ENCODE results near the gene ZNF226. TPM values are rescaled to one million over a fixed set of nuclear protein-coding genes. Genes with fewer than 3 reads are reported as not detected.

Gene ZNF226
- total RNA-seq, 6 experiments from 2014 or later: 20.8 to 25.7 (median 22.6) TPM

- Mint-ChIP-seq H3K27me3 (ENCODE audit: insufficient read depth) (peaks cover 2% of the 10 kb centered on the region; the same call in 1 of the 2 replicates), H3K4me1 (ENCODE audit: low read depth) (no peaks in the 10 kb centered on the region), H3K27ac (no peak overlapping the region), H3K36me3 (ENCODE audit: low read depth) (peaks cover 68% of the 10 kb centered on the region), H3K4me3 (no peak overlapping the region), H3K9me3 (peaks cover 69% of the 10 kb centered on the region)
- no peak for TF ChIP-seq CTCF (IDR thresholded peaks at IDR 0.05)
- no peak for DNase-seq
Observed at GRCh38 chr19:44176590-44176989, 11.7 kb downstream of the ZNF226 start.

- no peak for TF ChIP-seq CTCF (IDR thresholded peaks at IDR 0.05)
- Mint-ChIP-seq H3K27ac (no peak overlapping the region), H3K9me3 (peaks cover 46% of the 10 kb centered on the region), H3K4me3 (no peak overlapping the region), H3K36me3 (ENCODE audit: low read depth) (peaks cover 25% of the 10 kb centered on the region), H3K4me1 (ENCODE audit: low read depth) (no peaks in the 10 kb centered on the region), H3K27me3 (ENCODE audit: insufficient read depth) (peaks cover 2% of the 10 kb centered on the region; the same call in 1 of the 2 replicates)
- no peak for DNase-seq
Observed at GRCh38 chr19:44180968-44181367, 16.1 kb downstream of the ZNF226 start.

GRCh38 chr19:44182145-44182544, 17.2 kb downstream of the ZNF226 start:
- Mint-ChIP-seq H3K4me1 (ENCODE audit: low read depth) (no peaks in the 10 kb centered on the region), H3K9me3 (peaks cover 34% of the 10 kb centered on the region), H3K36me3 (ENCODE audit: low read depth) (peaks cover 13% of the 10 kb centered on the region), H3K4me3 (no peak overlapping the region), H3K27me3 (ENCODE audit: insufficient read depth) (no peaks in the 10 kb centered on the region), H3K27ac (no peak overlapping the region)
- no peak for TF ChIP-seq CTCF (IDR thresholded peaks at IDR 0.05)
- no peak for DNase-seq

- no peak overlapping the region for H3K27ac Mint-ChIP-seq
- H3K4me3 Mint-ChIP-seq: no peak overlapping the region
- H3K27me3 Mint-ChIP-seq (ENCODE audit: insufficient read depth): no peaks in the 10 kb centered on the region
- no peak for TF ChIP-seq CTCF (IDR thresholded peaks at IDR 0.05)
- H3K36me3 Mint-ChIP-seq (ENCODE audit: low read depth): no peaks in the 10 kb centered on the region
- H3K4me1 Mint-ChIP-seq (ENCODE audit: low read depth): no peaks in the 10 kb centered on the region
- no peak for DNase-seq
- no peaks in the 10 kb centered on the region; the same call in 1 of the 2 replicates for H3K9me3 Mint-ChIP-seq
Observed at GRCh38 chr19:44190020-44190419, 25.1 kb downstream of the ZNF226 start.

GRCh38 chr19:44192127-44192526, 27.2 kb downstream of the ZNF226 start:
- Mint-ChIP-seq H3K4me1 (ENCODE audit: low read depth) (no peaks in the 10 kb centered on the region), H3K36me3 (ENCODE audit: low read depth) (no peaks in the 10 kb centered on the region), H3K27me3 (ENCODE audit: insufficient read depth) (no peaks in the 10 kb centered on the region), H3K27ac (no peak overlapping the region), H3K4me3 (no peak overlapping the region), H3K9me3 (no peaks in the 10 kb centered on the region; the same call in 1 of the 2 replicates)
- no peak for DNase-seq
- TF ChIP-seq CTCF (IDR thresholded peaks at IDR 0.05): no peak

GRCh38 chr19:44196772-44197171, 31.9 kb downstream of the ZNF226 start:
- H3K27ac Mint-ChIP-seq: no peak overlapping the region
- H3K27me3 Mint-ChIP-seq (ENCODE audit: insufficient read depth): no peaks in the 10 kb centered on the region; the same call in 1 of the 2 replicates
- no peaks in the 10 kb centered on the region for H3K9me3 Mint-ChIP-seq
- no peaks in the 10 kb centered on the region for H3K36me3 Mint-ChIP-seq (ENCODE audit: low read depth)
- H3K4me1 Mint-ChIP-seq (ENCODE audit: low read depth): no peaks in the 10 kb centered on the region
- TF ChIP-seq CTCF (IDR thresholded peaks at IDR 0.05): no peak
- H3K4me3 Mint-ChIP-seq: no peak overlapping the region
- DNase-seq: no peak
